CD4-positive, CD25-positive, alpha-beta regulatory T cell (primary cell): ENCODE data around the gene OSBPL9. TPM values are rescaled to one million over a fixed set of nuclear protein-coding genes. Genes with fewer than 3 reads are reported as not detected.
A peak's percentile ranks its signal among the peaks of the same experiment; 100 is the strongest.

Experiments used
- ATAC-seq, 2 donors: fragments of 150-1000 bp; cut with Tn5 transposase; one replicate each; pipeline ENCODE4 v1.10.0; 2021; ENCODE audit warnings: low read depth in 2 of 2, moderate number of reproducible peaks in 2 of 2, moderate library complexity in 1 of 2
- DNase-seq, 3 donors: peaks; one replicate each; pipeline versions ENCODE4 v3.0.0 to v3.0.0-alpha.2; 2012 to 2022; ENCODE audit warnings: mixed read lengths in 1 of 3
- H3K27ac ChIP-seq: one replicate; pipeline ENCODE4 v1.7.0; 2013; ENCODE audit warnings: mild to moderate bottlenecking, low read length; ENCODE audit not compliant: insufficient read depth, poor library complexity, severe bottlenecking
- H3K27me3 ChIP-seq: one replicate; pipeline ENCODE4 v1.7.0; 2013; ENCODE audit warnings: low read length; ENCODE audit not compliant: control insufficient read depth, insufficient read depth
- H3K36me3 ChIP-seq: one replicate; pipeline ENCODE4 v1.7.0; 2013; ENCODE audit warnings: mild to moderate bottlenecking, low read length, moderate library complexity; ENCODE audit not compliant: control insufficient read depth, insufficient read depth
- H3K4me1 ChIP-seq: 2 replicates; pipeline ENCODE4 v1.7.0; 2013; ENCODE audit warnings: mild to moderate bottlenecking, low read length; ENCODE audit not compliant: insufficient read depth, control insufficient read depth, poor library complexity, severe bottlenecking
- H3K4me3 ChIP-seq: one replicate; pipeline ENCODE4 v1.7.0; 2013; ENCODE audit warnings: low read depth, mild to moderate bottlenecking, low read length, moderate library complexity
- H3K9me3 ChIP-seq, 2 experiments: 1 replicate in 1 of 2; 2 replicates in 1 of 2; pipeline ENCODE4 v1.7.0; 2013; ENCODE audit warnings: low read length in 2 of 2, mild to moderate bottlenecking in 1 of 2, moderate library complexity in 1 of 2; ENCODE audit not compliant: control insufficient read depth in 2 of 2
- H3K27ac Mint-ChIP-seq, 3 donors: one replicate each; pipeline ENCODE4 v1.8.0; 2020 to 2022; ENCODE audit warnings: mild to moderate bottlenecking in 3 of 3, mixed read lengths in 3 of 3, moderate library complexity in 2 of 3
- H3K27me3 Mint-ChIP-seq: one replicate; pipeline ENCODE4 v1.8.0; 2022; ENCODE audit warnings: mild to moderate bottlenecking, mixed read lengths
- H3K36me3 Mint-ChIP-seq: one replicate; pipeline ENCODE4 v1.8.0; 2020; ENCODE audit warnings: mixed read lengths
- H3K4me1 Mint-ChIP-seq, 4 donors: one replicate each; pipeline ENCODE4 v1.8.0; 2020 to 2022; ENCODE audit warnings: mixed read lengths in 4 of 4, mild to moderate bottlenecking in 1 of 4
- H3K4me3 Mint-ChIP-seq, 4 donors: one replicate each; pipeline ENCODE4 v1.8.0; 2020 to 2022; ENCODE audit warnings: mild to moderate bottlenecking in 4 of 4, mixed read lengths in 4 of 4, moderate library complexity in 3 of 4
- H3K9me3 Mint-ChIP-seq, 7 donors: one replicate each; pipeline ENCODE4 v1.8.0; 2020 to 2022; ENCODE audit warnings: mixed read lengths in 7 of 7, mild to moderate bottlenecking in 3 of 7, moderate library complexity in 2 of 7
- polyA plus RNA-seq, 4 donors: library from polyadenylated mRNA; unstranded; fragments of 300-500 nt; fragmentation: Illumina TruSeq; gene quantifications; one replicate each; pipeline ENCODE4 v1.2.3, GENCODE V29; 2021
- total RNA-seq: library from RNA; stranded (reverse); gene quantifications from one replicate; pipeline ENCODE4 v1.2.3, GENCODE V29; 2022

The OSBPL9 gene
- total and polyA plus RNA-seq, 5 donors from 2014 or later: 33.5 to 45.2 (median 40.0) TPM

GRCh38 chr1:51686450-51686849, 69.6 kb downstream of the OSBPL9 start:
- Mint-ChIP-seq H3K27ac (no peak overlapping the region), H3K36me3 (peaks cover 9% of the 10 kb centered on the region)

DNA sequence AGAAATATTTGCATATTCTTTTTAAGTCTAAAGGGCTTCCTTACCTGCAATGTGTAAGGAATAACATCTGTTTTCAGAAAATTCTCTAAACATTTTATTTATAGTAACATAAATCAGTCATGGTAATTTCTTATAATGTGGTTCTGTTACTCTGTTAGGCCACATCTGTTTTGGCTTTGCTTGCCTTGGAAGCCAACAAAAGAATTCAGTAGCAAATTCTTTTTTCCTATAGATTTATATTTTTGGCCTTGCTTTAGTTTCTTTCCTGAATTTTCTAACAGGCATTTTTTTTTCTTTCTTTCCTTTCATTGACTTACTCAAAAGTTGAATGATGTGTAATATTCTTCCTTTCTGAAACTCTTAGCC, 72.2 kb downstream of the OSBPL9 start:
- H3K36me3 ChIP-seq: no peaks in the 10 kb centered on the region
- Mint-ChIP-seq H3K9me3 (no peaks in the 10 kb centered on the region), H3K27me3 (no peaks in the 10 kb centered on the region), H3K4me3 (no peak overlapping the region), H3K27ac (no peak overlapping the region), H3K4me1 (peaks cover 15 to 27% (median 20%) of the 10 kb centered on the region in 4 donors), H3K36me3 (peaks cover 9% of the 10 kb centered on the region)
- no peaks in the 10 kb centered on the region for H3K9me3 ChIP-seq
- H3K27me3 ChIP-seq: no peaks in the 10 kb centered on the region
- H3K27ac ChIP-seq: no peak overlapping the region
- H3K4me3 ChIP-seq: no peak overlapping the region
- no peak for ATAC-seq
- H3K4me1 ChIP-seq: no peaks in the 10 kb centered on the region
- DNase-seq: no peak

More at GRCh38 chr1:51686450-51686849, 69.6 kb downstream of the OSBPL9 start:
- no peaks in the 10 kb centered on the region for H3K9me3 Mint-ChIP-seq
- H3K27me3 Mint-ChIP-seq: no peaks in the 10 kb centered on the region
- Histone ChIP-seq H3K36me3 (no peaks in the 10 kb centered on the region), H3K4me1 (no peaks in the 10 kb centered on the region), H3K27ac (no peak overlapping the region), H3K4me3 (no peak overlapping the region), H3K27me3 (no peaks in the 10 kb centered on the region), H3K9me3 (no peaks in the 10 kb centered on the region)
- ATAC-seq: no peak
- no peak overlapping the region for H3K4me3 Mint-ChIP-seq
- no peak for DNase-seq
- peaks cover 15 to 27% (median 20%) of the 10 kb centered on the region in 4 donors for H3K4me1 Mint-ChIP-seq

GRCh38 chr1:51689643-51690042, 72.8 kb downstream of the OSBPL9 start:
- H3K36me3 ChIP-seq: no peaks in the 10 kb centered on the region
- Mint-ChIP-seq H3K36me3 (peaks cover 9% of the 10 kb centered on the region), H3K27me3 (no peaks in the 10 kb centered on the region), H3K4me3 (no peak overlapping the region), H3K4me1 (peaks cover 15 to 27% (median 20%) of the 10 kb centered on the region in 4 donors), H3K9me3 (no peaks in the 10 kb centered on the region), H3K27ac (peak overlapping the region in 1 of 3 donors; percentile 10)
- H3K27me3 ChIP-seq: no peaks in the 10 kb centered on the region
- no peak for ATAC-seq
- no peak overlapping the region for H3K4me3 ChIP-seq
- H3K9me3 ChIP-seq: no peaks in the 10 kb centered on the region
- DNase-seq: no peak
- no peak overlapping the region for H3K27ac ChIP-seq
- no peaks in the 10 kb centered on the region for H3K4me1 ChIP-seq

DNA sequence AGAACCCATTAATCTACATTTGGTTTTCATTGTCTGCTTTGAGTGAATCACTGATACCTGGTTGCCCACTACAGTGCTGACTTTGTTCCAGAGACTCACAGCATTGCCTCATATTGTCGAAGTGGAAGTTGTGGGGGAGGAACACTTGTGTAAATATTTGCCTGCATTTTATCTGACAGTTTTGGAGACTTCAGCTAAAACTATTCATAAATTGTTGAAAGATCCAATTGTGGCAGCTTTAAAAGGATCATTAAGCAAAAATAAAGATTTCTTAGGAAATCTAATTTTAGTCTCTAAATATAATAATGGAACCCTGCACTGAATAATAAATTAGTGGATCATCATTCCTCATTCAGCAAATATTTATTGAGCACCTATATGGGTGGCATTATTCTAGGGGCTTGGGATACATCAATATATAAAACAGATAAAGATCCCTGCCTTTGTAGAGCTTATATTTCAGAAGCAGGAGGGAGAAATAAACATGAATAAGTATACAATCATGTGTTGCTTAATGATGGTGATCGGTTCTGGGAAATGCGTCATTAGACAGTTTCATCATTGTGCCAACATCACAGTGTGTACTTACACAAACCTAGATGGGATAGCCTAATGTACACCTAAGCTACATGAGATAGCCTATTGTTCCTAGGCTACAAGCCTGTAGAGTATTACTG, 73.5 kb downstream of the OSBPL9 start:
- peaks cover 15 to 27% (median 20%) of the 10 kb centered on the region in 4 donors for H3K4me1 Mint-ChIP-seq
- H3K27ac ChIP-seq: no peak overlapping the region

DNA sequence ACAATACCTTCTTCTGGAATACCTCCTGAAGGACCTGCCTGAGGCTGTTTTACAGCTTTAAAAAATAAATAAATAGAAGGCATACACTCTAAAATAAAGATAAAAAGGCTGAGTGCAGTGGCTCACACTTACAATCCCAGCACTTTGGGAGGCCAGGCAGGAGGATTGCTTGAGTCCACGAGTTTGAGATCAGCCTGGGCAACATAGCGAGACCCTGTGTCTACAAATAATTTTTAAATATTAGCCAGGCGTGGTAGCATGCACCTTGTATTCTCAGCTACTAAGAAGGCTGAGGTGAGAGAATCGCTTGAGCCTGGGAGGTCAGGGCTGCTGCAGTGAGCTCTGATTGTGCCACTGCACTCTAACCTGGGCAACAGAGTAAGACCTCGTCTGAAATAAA, 75.0 kb downstream of the OSBPL9 start:
- H3K27ac Mint-ChIP-seq: no peak overlapping the region
- H3K27me3 ChIP-seq: no peaks in the 10 kb centered on the region
- H3K36me3 ChIP-seq: no peaks in the 10 kb centered on the region
- H3K4me3 ChIP-seq: no peak overlapping the region
- no peaks in the 10 kb centered on the region for H3K9me3 ChIP-seq
- no peak overlapping the region for H3K4me3 Mint-ChIP-seq
- no peak overlapping the region for H3K27ac ChIP-seq
- H3K36me3 Mint-ChIP-seq: peaks cover 6% of the 10 kb centered on the region
- DNase-seq: no peak
- no peaks in the 10 kb centered on the region for H3K9me3 Mint-ChIP-seq
- ATAC-seq: no peak
- H3K27me3 Mint-ChIP-seq: no peaks in the 10 kb centered on the region
- H3K4me1 Mint-ChIP-seq: peaks cover 6 to 26% (median 22%) of the 10 kb centered on the region in 4 donors
- H3K4me1 ChIP-seq: no peaks in the 10 kb centered on the region

More for the DNA sequence above, 73.5 kb downstream of the OSBPL9 start:
- Histone ChIP-seq H3K4me1 (no peaks in the 10 kb centered on the region), H3K4me3 (no peak overlapping the region), H3K27me3 (no peaks in the 10 kb centered on the region), H3K36me3 (no peaks in the 10 kb centered on the region), H3K9me3 (no peaks in the 10 kb centered on the region)
- no peak for DNase-seq
- Mint-ChIP-seq H3K27ac (no peak overlapping the region), H3K9me3 (no peaks in the 10 kb centered on the region), H3K36me3 (peaks cover 9% of the 10 kb centered on the region), H3K4me3 (no peak overlapping the region), H3K27me3 (no peaks in the 10 kb centered on the region)
- ATAC-seq: no peak

- Histone ChIP-seq H3K4me3 (no peak overlapping the region), H3K27me3 (no peaks in the 10 kb centered on the region), H3K36me3 (no peaks in the 10 kb centered on the region), H3K9me3 (no peaks in the 10 kb centered on the region), H3K27ac (no peak overlapping the region), H3K4me1 (no peaks in the 10 kb centered on the region)
- no peaks in the 10 kb centered on the region for H3K27me3 Mint-ChIP-seq
- ATAC-seq (no peak), DNase-seq (no peak)
- no peaks in the 10 kb centered on the region for H3K36me3 Mint-ChIP-seq
- no peak overlapping the region for H3K27ac Mint-ChIP-seq
- H3K9me3 Mint-ChIP-seq: no peaks in the 10 kb centered on the region
- no peak overlapping the region for H3K4me3 Mint-ChIP-seq
- H3K4me1 Mint-ChIP-seq: peaks cover 0 to 30% (median 14%) of the 10 kb centered on the region in 4 donors
Observed at GRCh38 chr1:51693419-51694155, 76.7 kb downstream of the OSBPL9 start.

GRCh38 chr1:51697166-51697565, 80.3 kb downstream of the OSBPL9 start:
- peaks cover 4% of the 10 kb centered on the region for H3K27me3 Mint-ChIP-seq
- H3K36me3 Mint-ChIP-seq: no peaks in the 10 kb centered on the region
- no peaks in the 10 kb centered on the region for H3K27me3 ChIP-seq
- no peaks in the 10 kb centered on the region for H3K9me3 ChIP-seq
- no peak overlapping the region for H3K27ac Mint-ChIP-seq
- no peaks in the 10 kb centered on the region for H3K9me3 Mint-ChIP-seq
- DNase-seq: no peak
- H3K4me1 Mint-ChIP-seq: peaks cover 0 to 19% (median 13%) of the 10 kb centered on the region in 4 donors
- H3K27ac ChIP-seq: no peak overlapping the region
- H3K4me3 Mint-ChIP-seq: no peak overlapping the region
- no peak for ATAC-seq
- no peaks in the 10 kb centered on the region for H3K36me3 ChIP-seq
- no peaks in the 10 kb centered on the region for H3K4me1 ChIP-seq
- no peak overlapping the region for H3K4me3 ChIP-seq
